Stomach (tissue), 9 donors: ENCODE results near the gene ARHGEF3. TPM values are rescaled to one million over a fixed set of nuclear protein-coding genes. Genes with fewer than 3 reads are reported as not detected.

ENCODE experiments used
- DNase-seq, 2 donors: peaks; one replicate each; pipeline versions ENCODE4 v3.0.0 to v3.0.0-alpha.2; 2013 to 2019
- H3K27ac ChIP-seq, 5 donors: fragments of 200-600 bp in 4 of 5; sonication (generic) in 4 of 5; one replicate each; pipeline ENCODE4 v1.5.1; 2013 to 2019; ENCODE audit warnings: mild to moderate bottlenecking in 1 of 5, moderate library complexity in 1 of 5
- H3K27me3 ChIP-seq, 3 donors: fragments of 200-600 bp; sonication (generic); one replicate each; pipeline ENCODE4 v1.5.1; 2017 to 2019; ENCODE audit warnings: mixed run types in 1 of 3
- H3K36me3 ChIP-seq, 4 donors: fragments of 200-600 bp; sonication (generic); 1 replicate in 3 of 4; 2 replicates in 1 of 4; pipeline ENCODE4 v1.5.1; 2016 to 2019
- H3K4me1 ChIP-seq, 4 donors: fragments of 200-600 bp; sonication (generic); one replicate each; pipeline ENCODE4 v1.5.1; 2016 to 2019
- H3K4me3 ChIP-seq, 4 donors: fragments of 200-600 bp; sonication (generic) in 3 of 4; one replicate each; pipeline ENCODE4 v1.5.1; 2016 to 2019; ENCODE audit warnings: mild to moderate bottlenecking in 1 of 4
- H3K9me3 ChIP-seq, 4 donors: fragments of 200-600 bp; sonication (generic); one replicate each; pipeline ENCODE4 v1.5.1; 2016 to 2019
- EP300 ChIP-seq: sonication (generic); formaldehyde crosslinking; IDR thresholded peaks from one replicate; pipeline ENCODE4 v1.6.1; 2017; ENCODE audit warnings: antibody characterized with exemption
- POLR2A ChIP-seq, 4 donors: fragments of 450-650 bp; IDR thresholded peaks; one replicate each; pipeline ENCODE4 v1.6.1; 2016; ENCODE audit warnings: antibody characterized with exemption in 4 of 4, control low read depth in 2 of 4, mild to moderate bottlenecking in 1 of 4, moderate library complexity in 1 of 4
- POLR2AphosphoS5 ChIP-seq, 3 donors: sonication (generic); formaldehyde crosslinking; IDR thresholded peaks; one replicate each; pipeline ENCODE4 v1.6.1; 2016; ENCODE audit warnings: antibody characterized with exemption in 3 of 3
- WGBS, 5 donors: extraction: QIAGEN DNeasy Blood & Tissue Kit in 3 of 5; methylation state at CpG; one replicate each; pipeline versions ENCODE4 v1.1.5 to v1.1.7; 2013 to 2018; 5-methylcytosine and 5-hydroxymethylcytosine counted together
- intact Hi-C: fragments of 100-400 bp; cut with DNase I; formaldehyde crosslinking; loops from one replicate; pipeline ENCODE4 v1.15.1; 2023; ENCODE audit warnings: low total_unique reads
- polyA plus RNA-seq, 3 donors: library from polyadenylated mRNA; stranded (reverse); fragments of 200-250 nt; gene quantifications; one replicate each; pipeline ENCODE4 v1.2.3, GENCODE V29; 2013
- total RNA-seq, 5 donors: library from RNA; depleted of rRNA; stranded (reverse); fragments of >200 nt; gene quantifications; one replicate each; pipeline versions ENCODE4 v1.1.0 to v1.2.3, GENCODE V29; 2014 to 2016
- TF ChIP-seq, protein P1 (sequence below), 7 experiments: fragments of 450-650 bp in 4 of 7; fragments of 200-600 bp in 3 of 7; sonication (generic) in 3 of 7; IDR thresholded peaks; one replicate each; pipeline ENCODE4 v1.5.1; 2016 to 2019; ENCODE audit warnings: antibody characterized with exemption in 7 of 7, control low read depth in 2 of 7, mild to moderate bottlenecking in 1 of 7
- donor health status: healthy with polysubstance abuse.
- donor health status: Bipolar disorder and iron deficiency.
- donor health status: healthy.

ARHGEF3 gene
- total and polyA plus RNA-seq, 8 donors: 6.2 to 23.8 (median 14.2) TPM

DNA sequence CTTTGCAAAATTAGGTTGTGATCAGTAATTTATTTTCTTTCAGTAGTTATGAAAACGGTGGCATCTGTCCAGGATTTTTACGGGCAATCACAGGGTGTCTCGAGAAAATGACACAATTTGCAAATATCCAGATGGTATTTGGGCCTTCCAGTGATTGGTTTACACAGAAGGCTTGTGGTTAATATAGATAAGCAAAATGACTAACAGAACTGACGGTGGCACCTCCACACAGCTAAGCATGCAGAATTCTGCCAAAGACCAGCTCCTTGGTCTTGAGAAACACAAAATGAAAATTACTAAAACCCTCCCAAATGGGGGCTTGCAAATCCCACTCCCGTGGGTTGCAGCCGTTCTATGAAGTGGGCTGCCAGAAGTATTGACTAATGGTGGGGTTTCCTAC lies 5.5 kb downstream of the ARHGEF3 start:
- H3K4me3 ChIP-seq: peak overlapping the region in 1 of 4 donors; percentile 19
- no peaks in the 10 kb centered on the region for H3K36me3 ChIP-seq
- TF ChIP-seq, protein P1, sequence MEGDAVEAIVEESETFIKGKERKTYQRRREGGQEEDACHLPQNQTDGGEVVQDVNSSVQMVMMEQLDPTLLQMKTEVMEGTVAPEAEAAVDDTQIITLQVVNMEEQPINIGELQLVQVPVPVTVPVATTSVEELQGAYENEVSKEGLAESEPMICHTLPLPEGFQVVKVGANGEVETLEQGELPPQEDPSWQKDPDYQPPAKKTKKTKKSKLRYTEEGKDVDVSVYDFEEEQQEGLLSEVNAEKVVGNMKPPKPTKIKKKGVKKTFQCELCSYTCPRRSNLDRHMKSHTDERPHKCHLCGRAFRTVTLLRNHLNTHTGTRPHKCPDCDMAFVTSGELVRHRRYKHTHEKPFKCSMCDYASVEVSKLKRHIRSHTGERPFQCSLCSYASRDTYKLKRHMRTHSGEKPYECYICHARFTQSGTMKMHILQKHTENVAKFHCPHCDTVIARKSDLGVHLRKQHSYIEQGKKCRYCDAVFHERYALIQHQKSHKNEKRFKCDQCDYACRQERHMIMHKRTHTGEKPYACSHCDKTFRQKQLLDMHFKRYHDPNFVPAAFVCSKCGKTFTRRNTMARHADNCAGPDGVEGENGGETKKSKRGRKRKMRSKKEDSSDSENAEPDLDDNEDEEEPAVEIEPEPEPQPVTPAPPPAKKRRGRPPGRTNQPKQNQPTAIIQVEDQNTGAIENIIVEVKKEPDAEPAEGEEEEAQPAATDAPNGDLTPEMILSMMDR (IDR thresholded peaks at IDR 0.05): no peak
- TF ChIP-seq POLR2AphosphoS5 (IDR thresholded peaks at IDR 0.05) (no peak), EP300 (no peak), POLR2A (IDR thresholded peaks at IDR 0.05) (no peak)
- WGBS, 5 donors: 38 to 44% (median 39%) methylated on average over 6 of the region's 6 CpGs
- peak overlapping the region in 4 of 5 donors; percentile 74 to 82 (median 80) for H3K27ac ChIP-seq
- peaks cover 54 to 84% (median 66%) of the 10 kb centered on the region in 4 donors for H3K4me1 ChIP-seq
- intact Hi-C loops: no loop called here
- H3K9me3 ChIP-seq: no peaks in the 10 kb centered on the region
- no peak for DNase-seq
- no peaks in the 10 kb centered on the region for H3K27me3 ChIP-seq

GRCh38 chr3:56795829-56796185 lies 5.9 kb downstream of the ARHGEF3 start:
- peaks cover 53 to 84% (median 65%) of the 10 kb centered on the region in 4 donors for H3K4me1 ChIP-seq
- 63 to 72% (median 66%) methylated on average over 6 of the region's 6 CpGs for WGBS, 5 donors

DNA sequence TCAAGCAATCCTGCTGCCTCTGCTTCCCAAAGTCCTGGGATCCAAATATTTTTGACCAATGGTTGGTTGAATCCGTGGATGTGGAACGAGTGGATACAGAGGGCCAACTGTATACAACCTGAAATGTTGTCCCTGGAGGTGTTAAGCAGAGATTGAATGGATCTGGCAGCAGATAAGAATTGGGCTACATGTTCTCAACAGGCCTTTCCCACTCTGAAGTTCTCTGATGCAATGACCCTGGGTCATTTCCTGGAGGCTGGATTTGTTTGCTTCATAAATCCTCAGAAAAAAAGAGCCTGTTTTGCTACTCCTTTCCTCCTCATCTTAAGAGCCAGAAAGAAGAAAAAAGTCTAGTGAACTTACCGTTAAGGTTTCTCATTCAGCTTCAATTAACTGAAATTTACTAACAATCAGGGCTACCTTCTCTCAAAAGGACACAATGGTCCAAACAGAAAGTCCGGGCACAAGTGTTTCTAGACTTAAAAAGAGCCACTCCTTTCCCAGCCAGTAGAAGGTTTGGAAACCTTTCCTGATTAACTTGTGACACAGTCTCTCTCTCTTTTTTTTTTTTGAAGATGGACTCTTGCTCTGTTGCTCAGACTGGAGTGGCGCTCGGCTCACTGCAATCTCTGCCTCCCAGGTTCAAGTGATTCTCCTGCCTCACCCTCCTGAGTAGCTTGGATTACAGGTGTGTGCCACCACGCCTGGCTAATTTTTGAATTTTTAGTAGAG lies 6.5 kb downstream of the ARHGEF3 start:
- Histone ChIP-seq H3K36me3 (no peaks in the 10 kb centered on the region), H3K9me3 (no peaks in the 10 kb centered on the region), H3K27ac (peak overlapping the region; percentile 5 to 80 (median 57)), H3K27me3 (no peaks in the 10 kb centered on the region), H3K4me3 (no peak overlapping the region), H3K4me1 (peaks cover 47 to 84% (median 64%) of the 10 kb centered on the region in 4 donors)
- intact Hi-C loops: no loop called here
- 58 to 67% (median 62%) methylated on average over 7 of the region's 7 CpGs for WGBS, 5 donors
- no peak for TF ChIP-seq POLR2AphosphoS5 (IDR thresholded peaks at IDR 0.05)
- TF ChIP-seq POLR2A (IDR thresholded peaks at IDR 0.05): no peak
- TF ChIP-seq, protein P1 (IDR thresholded peaks at IDR 0.05): no peak
- TF ChIP-seq EP300: no peak
- DNase-seq: peak in 1 of 2 donors; percentile 43

More at GRCh38 chr3:56795829-56796185, 5.9 kb downstream of the ARHGEF3 start:
- DNase-seq: no peak
- no peak for TF ChIP-seq POLR2AphosphoS5 (IDR thresholded peaks at IDR 0.05)
- no peak for TF ChIP-seq POLR2A (IDR thresholded peaks at IDR 0.05)
- TF ChIP-seq EP300: no peak
- TF ChIP-seq, protein P1 (IDR thresholded peaks at IDR 0.05): no peak
- intact Hi-C loops: no loop called here
- Histone ChIP-seq H3K27me3 (no peaks in the 10 kb centered on the region), H3K36me3 (no peaks in the 10 kb centered on the region), H3K9me3 (no peaks in the 10 kb centered on the region), H3K4me3 (peak overlapping the region in 1 of 4 donors; percentile 19), H3K27ac (peak overlapping the region; percentile 5 to 80 (median 57))

- 87 to 96% (median 88%) methylated on average over 1 of the region's 1 CpG for WGBS, 5 donors
- no peak for DNase-seq
- Histone ChIP-seq H3K9me3 (no peaks in the 10 kb centered on the region), H3K4me1 (peaks cover 35 to 82% (median 57%) of the 10 kb centered on the region in 4 donors), H3K36me3 (no peaks in the 10 kb centered on the region), H3K4me3 (no peak overlapping the region), H3K27me3 (no peaks in the 10 kb centered on the region), H3K27ac (peak overlapping the region in 1 of 5 donors; percentile 88)
- TF ChIP-seq EP300 (no peak), POLR2A (IDR thresholded peaks at IDR 0.05) (no peak), POLR2AphosphoS5 (IDR thresholded peaks at IDR 0.05) (no peak)
- TF ChIP-seq, protein P1 (IDR thresholded peaks at IDR 0.05): no peak
- intact Hi-C loops: no loop called here
These were observed 9.6 kb downstream of the ARHGEF3 start for GRCh38 chr3:56792193-56792592.
